Right renal cortex interstitium (tissue), 3 donors: ENCODE results near the gene IL31RA. TPM values are rescaled to one million over a fixed set of nuclear protein-coding genes. Genes with fewer than 3 reads are reported as not detected.
"Not testable (repeated sequence)": the region's sequence is repeated elsewhere in the genome, so short reads cannot be mapped to it uniquely, and the experiment has no call there.

Source experiments
- DNase-seq, 3 donors: peaks; one replicate each; pipeline ENCODE4 v3.0.0-alpha.2; 2013; ENCODE audit warnings: low read depth in 3 of 3, low spot score in 2 of 3
- polyA plus RNA-seq, 3 donors: library from polyadenylated mRNA; unstranded; fragments of 120-200 nt; gene quantifications; one replicate each; pipeline ENCODE4 v1.2.1, GENCODE V29; 2013; ENCODE audit not compliant: insufficient read length in 3 of 3

The IL31RA gene
- under 1 TPM; 0.11 to 0.14 (median 0.12) TPM for polyA plus RNA-seq

- no peak for DNase-seq
Observed at GRCh38 chr5:55850839-55851674, at the start of gene IL31RA. TSS of gene IL31RA (plus strand) at chr5:55851357. CDS start at chr5:55851571, 214 bp downstream.

GRCh38 chr5:55808814-55809213, 42.3 kb upstream of the IL31RA start:
- not testable (repeated sequence) for DNase-seq

- not testable (repeated sequence) for DNase-seq
Observed at GRCh38 chr5:55815939-55816338, 35.2 kb upstream of the IL31RA start.

GRCh38 chr5:55816342-55816741, 34.8 kb upstream of the IL31RA start:
- no peak for DNase-seq

GRCh38 chr5:55817030-55817429, 34.1 kb upstream of the IL31RA start:
- DNase-seq = no peak

- DNase-seq = no peak
Observed at GRCh38 chr5:55820488-55820887, 30.7 kb upstream of the IL31RA start.

GRCh38 chr5:55821731-55822512, 29.2 kb upstream of the IL31RA start:
- DNase-seq = peak in 1 of 3 donors; percentile 12

- DNase-seq = no peak
Observed at GRCh38 chr5:55823151-55823796, 27.9 kb upstream of the IL31RA start.

- no peak for DNase-seq
Observed at GRCh38 chr5:55829956-55830355, 21.2 kb upstream of the IL31RA start.

- no peak for DNase-seq
Observed at GRCh38 chr5:55832446-55832845, 18.7 kb upstream of the IL31RA start.

- DNase-seq = no peak
Observed at GRCh38 chr5:55836191-55836590, 15.0 kb upstream of the IL31RA start.

GRCh38 chr5:55841976-55842375, 9.2 kb upstream of the IL31RA start:
- DNase-seq = no peak

- DNase-seq = no peak
Observed at GRCh38 chr5:55847837-55848236, 3.3 kb upstream of the IL31RA start.

GRCh38 chr5:55848783-55849182, 2.4 kb upstream of the IL31RA start:
- DNase-seq = no peak

GRCh38 chr5:55851675-55851979, 470 bp downstream of the IL31RA start:
- no peak for DNase-seq

GRCh38 chr5:55852503-55852902, 1.3 kb downstream of the IL31RA start:
- no peak for DNase-seq

GRCh38 chr5:55853041-55853670, 2.0 kb downstream of the IL31RA start:
- no peak for DNase-seq

GRCh38 chr5:55853818-55854217, 2.7 kb downstream of the IL31RA start:
- no peak for DNase-seq

- no peak for DNase-seq
Observed at GRCh38 chr5:55855509-55855908, 4.4 kb downstream of the IL31RA start.

GRCh38 chr5:55856516-55857246, 5.5 kb downstream of the IL31RA start:
- no peak for DNase-seq
